ENCODE measurements around the gene SEC16A. TPM values are rescaled to one million over a fixed set of nuclear protein-coding genes. Genes with fewer than 3 reads are reported as not detected.

Gene SEC16A
- total RNA-seq, 4 donors from 2014 or later, result 31.2 to 49.1 (median 38.6) TPM

DNA sequence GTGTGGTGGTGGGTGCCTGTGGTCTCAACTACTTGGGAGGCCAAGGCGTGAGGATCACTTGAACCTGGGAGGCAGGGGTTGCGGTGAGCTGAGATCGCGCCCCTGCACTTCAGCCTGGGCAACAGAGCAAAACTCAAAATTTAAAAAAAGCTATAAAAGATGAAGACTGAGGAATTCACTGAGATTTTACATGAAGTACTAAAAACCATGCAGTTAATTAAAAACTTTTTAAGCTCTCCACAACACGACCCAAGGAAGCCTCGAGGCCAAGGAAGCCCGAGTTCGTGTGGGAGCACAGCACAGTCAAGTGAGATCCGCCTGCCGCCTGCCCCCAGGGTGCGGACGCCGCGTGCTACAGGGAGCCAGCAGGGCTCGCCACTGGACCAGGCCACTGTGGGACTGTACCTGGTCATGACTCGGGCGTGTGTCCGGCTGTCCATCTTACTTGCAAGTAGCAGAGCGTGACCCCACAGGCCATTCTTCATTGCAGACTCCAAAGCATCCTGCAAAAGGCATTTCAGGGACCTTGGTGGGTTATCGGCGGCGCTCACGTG lies 22.0 kb downstream of the SEC16A start:
- WGBS, 2 donors, result 95 to 96% methylated on average over 23 of the region's 23 CpGs
- Histone ChIP-seq H3K9me3 (no peaks in the 10 kb centered on the region), H3K36me3 (peaks cover 51 to 100% (median 73%) of the 10 kb centered on the region in 3 donors), H3K4me3 (no peak overlapping the region), H3K4me1 (no peaks in the 10 kb centered on the region), H3K27me3 (no peaks in the 10 kb centered on the region), H3K27ac (no peak overlapping the region)
- TF ChIP-seq, protein P1, sequence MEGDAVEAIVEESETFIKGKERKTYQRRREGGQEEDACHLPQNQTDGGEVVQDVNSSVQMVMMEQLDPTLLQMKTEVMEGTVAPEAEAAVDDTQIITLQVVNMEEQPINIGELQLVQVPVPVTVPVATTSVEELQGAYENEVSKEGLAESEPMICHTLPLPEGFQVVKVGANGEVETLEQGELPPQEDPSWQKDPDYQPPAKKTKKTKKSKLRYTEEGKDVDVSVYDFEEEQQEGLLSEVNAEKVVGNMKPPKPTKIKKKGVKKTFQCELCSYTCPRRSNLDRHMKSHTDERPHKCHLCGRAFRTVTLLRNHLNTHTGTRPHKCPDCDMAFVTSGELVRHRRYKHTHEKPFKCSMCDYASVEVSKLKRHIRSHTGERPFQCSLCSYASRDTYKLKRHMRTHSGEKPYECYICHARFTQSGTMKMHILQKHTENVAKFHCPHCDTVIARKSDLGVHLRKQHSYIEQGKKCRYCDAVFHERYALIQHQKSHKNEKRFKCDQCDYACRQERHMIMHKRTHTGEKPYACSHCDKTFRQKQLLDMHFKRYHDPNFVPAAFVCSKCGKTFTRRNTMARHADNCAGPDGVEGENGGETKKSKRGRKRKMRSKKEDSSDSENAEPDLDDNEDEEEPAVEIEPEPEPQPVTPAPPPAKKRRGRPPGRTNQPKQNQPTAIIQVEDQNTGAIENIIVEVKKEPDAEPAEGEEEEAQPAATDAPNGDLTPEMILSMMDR (IDR thresholded peaks at IDR 0.05), result no peak
- no peak for TF ChIP-seq POLR2A (IDR thresholded peaks at IDR 0.05)
- no peak for DNase-seq
- intact Hi-C loops (cut with DNase I), result no loop called here

DNA sequence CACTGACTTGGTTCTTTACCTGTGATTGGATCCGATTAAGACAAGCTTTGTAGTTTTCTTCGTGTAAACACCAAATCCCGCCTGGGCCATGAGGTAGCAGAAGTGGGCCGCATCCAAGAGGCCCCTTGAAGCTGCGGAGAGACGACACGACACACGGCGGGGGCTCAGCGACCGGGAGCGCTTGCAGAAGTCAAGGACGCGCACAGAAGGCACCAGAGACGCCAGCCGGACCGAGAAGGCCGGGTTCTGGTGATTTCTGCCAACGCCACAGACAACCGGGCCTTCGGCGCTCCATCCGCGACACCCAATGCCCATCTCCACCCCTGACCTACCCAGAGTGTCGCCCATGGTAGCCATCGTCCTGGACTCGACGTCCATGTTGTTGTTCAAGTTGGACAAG lies 23.4 kb downstream of the SEC16A start:
- H3K4me1 ChIP-seq, result no peaks in the 10 kb centered on the region
- H3K4me3 ChIP-seq, result no peak overlapping the region
- intact Hi-C loops (cut with DNase I), result no loop called here
- no peak for DNase-seq
- WGBS, 2 donors, result 93 to 96% methylated on average over 11 to 21 of the region's 28 CpGs
- no peak overlapping the region for H3K27ac ChIP-seq
- H3K36me3 ChIP-seq, result peaks cover 64 to 100% (median 81%) of the 10 kb centered on the region in 3 donors
- TF ChIP-seq, protein P1 (IDR thresholded peaks at IDR 0.05), result no peak
- no peak for TF ChIP-seq POLR2A (IDR thresholded peaks at IDR 0.05)
- H3K9me3 ChIP-seq, result no peaks in the 10 kb centered on the region
- no peaks in the 10 kb centered on the region for H3K27me3 ChIP-seq

DNA sequence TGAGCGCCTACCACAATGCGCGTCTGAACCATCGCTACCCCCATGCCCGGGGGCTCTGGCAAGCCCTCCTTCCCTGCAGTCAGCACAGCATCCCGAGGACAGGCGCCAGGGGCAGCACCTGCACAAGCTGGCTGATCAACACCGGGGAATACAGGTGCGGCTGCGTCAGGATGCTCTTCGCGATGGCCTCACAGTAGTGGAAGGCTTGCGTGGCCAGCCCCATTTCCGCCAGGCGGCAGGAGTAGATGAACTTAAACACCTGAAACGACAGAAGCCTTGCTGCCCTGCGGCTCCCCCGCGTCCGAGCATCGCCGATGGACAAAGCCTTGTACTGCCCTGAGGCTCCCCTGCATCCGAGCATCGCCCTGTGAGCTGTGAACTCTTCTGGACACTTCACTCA lies 25.5 kb downstream of the SEC16A start:
- Histone ChIP-seq H3K36me3 (peaks cover 64 to 100% (median 72%) of the 10 kb centered on the region in 3 donors), H3K4me1 (no peaks in the 10 kb centered on the region), H3K4me3 (no peak overlapping the region), H3K9me3 (no peaks in the 10 kb centered on the region), H3K27me3 (no peaks in the 10 kb centered on the region), H3K27ac (no peak overlapping the region)
- WGBS, 2 donors, result 87 to 97% methylated on average over 19 to 23 of the region's 24 CpGs
- intact Hi-C loops (cut with DNase I), result no loop called here
- no peak for DNase-seq
- TF ChIP-seq, protein P1 (IDR thresholded peaks at IDR 0.05), result no peak
- no peak for TF ChIP-seq POLR2A (IDR thresholded peaks at IDR 0.05)

DNA sequence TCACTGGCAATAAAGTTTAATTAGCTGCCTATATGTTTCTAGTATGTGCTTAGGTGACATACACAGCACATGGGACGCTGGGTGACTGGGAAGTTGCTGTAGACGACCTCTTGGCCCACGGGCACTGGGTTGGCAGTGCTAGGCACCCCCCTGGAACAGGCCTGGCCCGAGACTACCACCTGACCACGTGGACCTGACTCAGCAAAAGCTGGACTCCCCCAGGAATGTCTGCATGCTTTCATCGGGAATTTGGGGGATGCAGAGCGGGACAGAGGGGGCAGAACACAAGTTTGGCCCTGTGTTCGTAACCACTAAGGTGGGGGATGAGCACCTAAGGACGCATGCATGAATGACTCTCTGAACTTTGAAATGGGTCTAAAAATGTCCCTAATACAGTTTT lies 26.6 kb downstream of the SEC16A start:
- Histone ChIP-seq H3K36me3 (peaks cover 58 to 100% (median 69%) of the 10 kb centered on the region in 3 donors), H3K4me1 (no peaks in the 10 kb centered on the region), H3K27ac (no peak overlapping the region), H3K27me3 (no peaks in the 10 kb centered on the region), H3K9me3 (no peaks in the 10 kb centered on the region), H3K4me3 (no peak overlapping the region)
- WGBS, 2 donors, result 85 to 87% methylated on average over 7 to 8 of the region's 9 CpGs
- DNase-seq, result no peak
- intact Hi-C loops (cut with DNase I), result no loop called here
- TF ChIP-seq POLR2A (IDR thresholded peaks at IDR 0.05), result no peak

DNA sequence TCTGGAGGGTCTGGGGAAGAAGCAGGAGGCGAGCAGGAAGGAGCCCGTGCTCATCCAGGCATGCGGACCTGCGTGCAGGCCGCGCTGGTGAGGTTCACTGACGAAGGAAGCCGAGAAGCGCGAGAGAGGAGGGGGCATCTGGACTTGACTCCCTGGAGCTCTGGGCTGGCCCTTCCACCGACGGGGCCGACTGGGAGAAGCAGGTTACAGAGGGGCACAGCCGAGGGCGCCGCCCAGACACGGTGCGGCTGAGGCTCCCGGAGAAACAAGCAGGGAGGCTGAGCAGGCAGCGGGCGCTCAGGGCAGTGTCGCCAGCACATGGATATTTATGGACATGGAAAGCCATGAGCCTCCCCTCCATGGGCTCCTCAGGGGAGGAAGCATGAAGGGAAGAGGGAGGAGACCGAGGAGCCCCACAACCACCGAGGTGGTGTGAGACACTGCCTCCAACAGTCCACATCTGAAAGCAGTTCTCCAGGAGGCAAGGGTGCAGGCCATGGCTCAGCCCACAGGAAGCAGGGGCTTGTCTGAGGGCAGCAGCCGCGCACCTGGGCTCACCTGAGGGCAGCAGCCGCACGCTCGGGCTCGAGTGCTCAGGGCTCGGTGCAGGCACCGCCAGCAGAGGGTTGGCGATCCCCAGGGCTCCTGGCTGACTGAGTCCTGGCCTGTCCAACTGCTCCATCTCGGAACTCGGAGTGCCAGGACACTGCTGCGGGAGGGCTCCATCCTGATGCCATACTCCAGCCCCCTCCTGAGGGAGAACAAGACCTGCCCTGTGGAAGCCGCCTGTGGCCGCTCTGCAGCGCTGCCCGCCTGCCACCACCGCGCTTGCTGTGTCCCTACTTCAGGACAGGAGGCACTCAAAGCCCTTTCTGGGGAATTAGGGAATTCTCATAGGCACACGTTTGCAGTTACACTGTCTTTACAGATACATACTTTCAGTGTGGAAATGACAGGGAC lies 27.5 kb downstream of the SEC16A start:
- no peak for DNase-seq

More for the DNA sequence above, 27.5 kb downstream of the SEC16A start:
- H3K27ac ChIP-seq, result no peak overlapping the region
- WGBS, 2 donors, result 95 to 96% methylated on average over 7 to 26 of the region's 43 CpGs
- no peaks in the 10 kb centered on the region for H3K9me3 ChIP-seq
- H3K27me3 ChIP-seq, result no peaks in the 10 kb centered on the region
- peaks cover 50 to 100% (median 74%) of the 10 kb centered on the region in 3 donors for H3K36me3 ChIP-seq
- no peaks in the 10 kb centered on the region for H3K4me1 ChIP-seq
- intact Hi-C loops (cut with DNase I), result no loop called here
- TF ChIP-seq POLR2A (IDR thresholded peaks at IDR 0.05), result no peak
- TF ChIP-seq, protein P1 (IDR thresholded peaks at IDR 0.05), result no peak
- H3K4me3 ChIP-seq, result no peak overlapping the region
